ENCODE data around the gene WDPCP.
"Not testable (repeated sequence)": the region's sequence is repeated elsewhere in the genome, so short reads cannot be mapped to it uniquely, and the experiment has no call there.

The WDPCP gene

DNA sequence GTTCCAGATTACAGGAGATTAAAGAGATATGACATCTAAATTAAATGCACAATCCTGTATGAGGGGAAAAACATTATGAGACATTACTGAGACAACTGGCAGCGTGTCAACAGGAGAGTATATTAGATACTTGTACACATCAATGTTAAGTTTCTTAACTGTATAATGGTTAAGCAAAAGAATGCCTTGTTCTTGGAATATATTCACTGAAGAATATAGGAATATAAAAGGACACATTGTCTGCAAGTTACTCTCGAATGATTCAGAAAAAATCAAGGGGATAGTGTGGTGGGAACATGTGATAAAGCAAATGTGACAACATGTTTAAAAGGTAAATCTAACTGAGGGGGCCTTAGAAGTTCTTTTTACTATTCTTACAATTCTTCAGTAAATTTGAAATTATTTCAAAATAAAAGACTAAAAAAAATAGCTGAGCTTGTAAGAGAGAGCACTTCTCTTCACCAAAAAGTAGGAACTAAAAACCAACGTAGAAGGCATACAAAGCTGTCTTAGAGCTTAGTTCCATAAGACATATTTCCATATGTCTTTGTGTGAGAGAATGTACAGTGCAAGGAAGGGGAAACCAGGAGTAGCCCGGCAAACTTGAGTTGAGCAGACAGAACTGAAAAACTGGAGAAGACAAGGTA lies 7.5 kb downstream of the WDPCP start:
- TF ChIP-seq, protein P1, sequence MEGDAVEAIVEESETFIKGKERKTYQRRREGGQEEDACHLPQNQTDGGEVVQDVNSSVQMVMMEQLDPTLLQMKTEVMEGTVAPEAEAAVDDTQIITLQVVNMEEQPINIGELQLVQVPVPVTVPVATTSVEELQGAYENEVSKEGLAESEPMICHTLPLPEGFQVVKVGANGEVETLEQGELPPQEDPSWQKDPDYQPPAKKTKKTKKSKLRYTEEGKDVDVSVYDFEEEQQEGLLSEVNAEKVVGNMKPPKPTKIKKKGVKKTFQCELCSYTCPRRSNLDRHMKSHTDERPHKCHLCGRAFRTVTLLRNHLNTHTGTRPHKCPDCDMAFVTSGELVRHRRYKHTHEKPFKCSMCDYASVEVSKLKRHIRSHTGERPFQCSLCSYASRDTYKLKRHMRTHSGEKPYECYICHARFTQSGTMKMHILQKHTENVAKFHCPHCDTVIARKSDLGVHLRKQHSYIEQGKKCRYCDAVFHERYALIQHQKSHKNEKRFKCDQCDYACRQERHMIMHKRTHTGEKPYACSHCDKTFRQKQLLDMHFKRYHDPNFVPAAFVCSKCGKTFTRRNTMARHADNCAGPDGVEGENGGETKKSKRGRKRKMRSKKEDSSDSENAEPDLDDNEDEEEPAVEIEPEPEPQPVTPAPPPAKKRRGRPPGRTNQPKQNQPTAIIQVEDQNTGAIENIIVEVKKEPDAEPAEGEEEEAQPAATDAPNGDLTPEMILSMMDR (IDR thresholded peaks at IDR 0.05; ENCODE audit: low read depth, low read length), result no peak
- H3K4me3 ChIP-seq (replicated peaks in 1 of 2; ENCODE audit: low read depth in 2 of 2, low read length in 2 of 2), result no peak overlapping the region
- no peak for DNase-seq (ENCODE audit: low read depth in 2 of 2)

DNA sequence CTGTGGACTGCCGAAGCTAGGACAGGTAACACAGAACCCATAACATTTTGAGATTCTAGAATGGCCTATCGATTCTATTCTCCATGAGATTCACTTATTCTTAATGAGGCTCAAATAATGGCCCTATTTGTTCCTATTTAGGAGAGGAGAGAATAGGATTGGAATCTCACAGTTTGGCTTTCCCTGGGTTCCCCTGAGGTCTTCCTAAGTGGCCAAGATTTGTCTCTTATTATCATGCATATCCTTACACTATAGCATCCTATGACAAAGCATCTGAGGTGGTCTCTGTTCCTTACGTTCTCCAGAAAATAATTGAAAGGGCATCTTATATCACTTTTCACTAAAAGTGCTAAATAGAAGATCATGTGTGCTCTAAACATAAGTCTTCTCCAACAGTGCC lies 9.5 kb downstream of the WDPCP start:
- DNase-seq (ENCODE audit: low read depth in 2 of 2), result no peak
- H3K4me3 ChIP-seq (replicated peaks in 1 of 2; ENCODE audit: low read depth in 2 of 2, low read length in 2 of 2), result no peak overlapping the region
- TF ChIP-seq, protein P1 (IDR thresholded peaks at IDR 0.05; ENCODE audit: low read depth, low read length), result no peak

DNA sequence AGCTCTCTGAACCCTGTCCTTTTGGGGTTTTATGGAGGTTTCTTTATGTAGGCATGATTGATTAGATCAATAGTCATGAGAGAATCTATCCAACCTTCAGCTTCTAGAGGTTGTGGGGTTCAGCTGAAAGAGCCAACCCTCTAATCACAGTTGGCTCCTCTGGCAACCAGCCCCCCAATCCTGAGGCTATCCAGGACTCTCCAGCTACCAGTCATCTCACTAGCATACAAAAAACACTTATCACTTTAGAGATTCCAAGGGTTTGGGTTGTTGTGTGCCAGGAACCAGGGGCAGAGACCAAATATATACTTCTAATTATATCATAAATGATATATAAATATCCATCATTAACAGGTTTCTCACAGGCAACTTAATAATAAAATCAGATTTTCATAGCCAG lies 11.7 kb downstream of the WDPCP start:
- no peak for DNase-seq (ENCODE audit: low read depth in 2 of 2)
- H3K4me3 ChIP-seq (replicated peaks in 1 of 2; ENCODE audit: low read depth in 2 of 2, low read length in 2 of 2), result no peak overlapping the region
- TF ChIP-seq, protein P1 (IDR thresholded peaks at IDR 0.05; ENCODE audit: low read depth, low read length), result no peak

DNA sequence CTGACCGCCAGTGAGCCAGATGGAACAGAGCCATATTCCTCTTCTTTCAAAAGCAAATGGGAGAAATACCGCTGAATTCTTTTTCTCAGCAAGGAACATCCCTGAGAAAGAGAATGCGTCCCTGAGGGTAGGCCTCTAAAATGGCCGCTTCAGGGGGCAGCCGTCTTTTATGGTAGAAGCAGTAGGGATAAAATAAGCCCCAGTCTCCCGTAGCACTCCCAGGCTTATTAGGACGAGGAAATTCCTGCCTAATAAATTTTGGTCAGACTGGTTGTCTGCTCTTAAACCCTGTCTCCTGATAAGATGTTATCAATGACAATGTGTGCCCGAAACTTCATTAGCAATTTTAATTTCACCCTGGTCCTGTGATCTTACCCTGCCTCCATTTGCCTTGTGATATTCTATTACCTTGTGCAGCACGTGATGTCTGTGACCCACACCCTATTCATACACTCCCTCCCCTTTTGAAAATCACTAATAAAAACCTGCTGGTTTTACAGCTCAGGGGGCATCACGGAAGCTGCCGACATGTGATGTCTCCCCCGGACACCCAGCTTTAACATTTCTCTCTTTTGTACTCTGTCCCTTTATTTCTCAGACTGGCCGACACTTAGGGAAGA lies 14.4 kb downstream of the WDPCP start:
- DNase-seq (ENCODE audit: low read depth in 2 of 2); H3K4me3 ChIP-seq (replicated peaks in 1 of 2; ENCODE audit: low read depth in 2 of 2, low read length in 2 of 2): not testable (repeated sequence)

DNA sequence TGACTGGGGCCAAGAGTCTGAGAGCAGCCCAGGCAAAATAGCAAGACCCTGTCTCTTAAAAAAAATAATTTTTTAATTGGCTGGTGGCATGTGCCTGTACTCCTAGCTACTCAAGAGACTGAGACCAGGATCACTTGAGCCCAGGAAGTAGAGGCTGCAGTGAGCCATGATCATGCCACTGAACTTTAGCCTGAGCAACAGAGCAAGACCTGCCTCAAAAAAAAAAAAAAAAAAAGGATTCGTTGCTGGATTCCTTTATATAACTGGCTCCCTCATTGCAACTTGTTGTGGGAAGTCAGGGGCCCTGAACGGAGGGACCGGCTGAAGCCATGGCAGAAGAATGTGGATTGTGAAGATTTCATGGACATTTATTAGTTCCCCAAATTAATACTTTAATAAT lies 15.3 kb downstream of the WDPCP start:
- H3K4me3 ChIP-seq (replicated peaks in 1 of 2; ENCODE audit: low read depth in 2 of 2, low read length in 2 of 2); DNase-seq (ENCODE audit: low read depth in 2 of 2): not testable (repeated sequence)

DNA sequence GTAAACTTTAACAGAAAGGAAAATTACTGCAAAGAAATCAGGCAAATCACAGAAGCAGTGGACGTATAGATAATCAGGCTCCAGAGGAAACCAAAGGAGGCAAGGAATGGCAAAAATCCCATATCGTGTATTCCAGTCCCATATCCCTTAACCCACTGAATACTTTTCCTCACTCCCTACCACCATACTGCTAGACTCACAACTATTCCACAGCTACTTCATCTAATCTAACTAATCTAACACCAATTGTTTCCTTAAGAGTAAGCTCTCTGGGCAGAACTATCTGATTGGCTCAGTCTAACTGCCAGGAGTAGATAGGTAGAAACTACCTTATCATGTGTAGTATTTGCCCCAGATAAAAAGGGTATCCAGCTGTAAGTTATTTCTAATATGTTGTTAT lies 16.3 kb downstream of the WDPCP start:
- H3K4me3 ChIP-seq (replicated peaks in 1 of 2; ENCODE audit: low read depth in 2 of 2, low read length in 2 of 2), result no peak overlapping the region
- TF ChIP-seq, protein P1 (IDR thresholded peaks at IDR 0.05; ENCODE audit: low read depth, low read length), result no peak
- no peak for DNase-seq (ENCODE audit: low read depth in 2 of 2)

DNA sequence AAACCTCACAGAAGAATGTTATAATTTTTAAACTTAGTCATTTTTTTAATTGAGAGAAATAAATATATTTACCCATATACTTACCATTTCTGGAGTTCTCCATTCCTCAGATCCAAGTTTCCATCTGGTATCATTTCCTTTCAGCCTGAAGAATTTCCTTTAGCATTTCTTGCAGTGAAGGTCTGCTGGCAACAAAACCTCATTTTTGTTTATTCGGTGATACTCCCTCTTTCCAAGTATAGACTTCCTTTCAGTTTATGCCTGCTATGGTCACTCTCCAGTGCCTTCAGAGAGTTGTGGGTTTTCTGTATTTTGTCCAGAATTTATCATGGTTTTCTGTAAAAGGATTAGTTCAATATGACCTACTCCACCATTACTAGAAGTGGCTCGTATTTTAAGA lies 17.0 kb downstream of the WDPCP start:
- H3K4me3 ChIP-seq (replicated peaks in 1 of 2; ENCODE audit: low read depth in 2 of 2, low read length in 2 of 2), result no peak overlapping the region
- peak in 1 of 2 donors; percentile 58 for DNase-seq (ENCODE audit: low read depth in 2 of 2)
- TF ChIP-seq, protein P1 (IDR thresholded peaks at IDR 0.05; ENCODE audit: low read depth, low read length), result no peak

DNA sequence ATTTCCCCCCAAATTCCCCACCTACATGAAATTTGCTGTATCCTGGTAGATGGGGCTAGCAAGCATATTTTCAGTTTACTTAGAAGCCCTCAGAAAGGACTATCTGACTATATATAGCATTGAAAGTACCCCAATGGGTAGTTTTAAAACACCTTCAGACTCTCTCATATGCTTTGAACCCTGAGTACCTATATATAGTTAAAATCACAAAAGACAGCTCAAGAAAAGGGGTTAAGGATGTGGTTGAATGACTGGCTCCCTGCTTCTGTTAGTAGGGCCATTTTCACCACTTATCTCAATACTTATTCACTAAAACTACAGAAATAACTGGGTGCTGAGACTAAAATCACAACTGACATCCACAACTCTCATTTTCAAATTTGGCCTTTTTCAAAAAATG lies 18.5 kb downstream of the WDPCP start:
- H3K4me3 ChIP-seq (replicated peaks in 1 of 2; ENCODE audit: low read depth in 2 of 2, low read length in 2 of 2), result no peak overlapping the region
- TF ChIP-seq, protein P1 (IDR thresholded peaks at IDR 0.05; ENCODE audit: low read depth, low read length), result no peak
- DNase-seq (ENCODE audit: low read depth in 2 of 2), result no peak

Measured in cardiac fibroblast (primary cell).